Astrocyte (in vitro differentiated cells and primary cell): Measurements from ENCODE around the gene PHC2. TPM values are rescaled to one million over a fixed set of nuclear protein-coding genes. Genes with fewer than 3 reads are reported as not detected.
A peak's percentile ranks its signal among the peaks of the same experiment; 100 is the strongest.

ENCODE experiments used
- DNase-seq: peaks from one replicate; pipeline ENCODE4 v3.0.0-alpha.2; 2010; ENCODE audit warnings: low read depth
- FAIRE-seq: peaks from 2 replicates; lab custom pipeline; 2011; peaks lifted over from hg19 to GRCh38; lab: Jason Lieb, UNC
- H2AFZ ChIP-seq: 2 replicates; pipeline ENCODE4 v1.6.0; 2012; ENCODE audit warnings: low read depth, low read length, inconsistent platforms
- H3K27ac ChIP-seq: 2 replicates; pipeline ENCODE4 v1.5.1; 2011; ENCODE audit warnings: low read depth, low read length, inconsistent platforms
- H3K27me3 ChIP-seq: 2 replicates; pipeline ENCODE4 v1.6.0; 2011; ENCODE audit warnings: low read length, inconsistent platforms; ENCODE audit not compliant: insufficient read depth
- H3K36me3 ChIP-seq: 2 replicates; pipeline ENCODE4 v1.5.1; 2011; ENCODE audit warnings: low read length, inconsistent platforms; ENCODE audit not compliant: insufficient read depth
- H3K4me1 ChIP-seq: 2 replicates; pipeline ENCODE4 v1.5.1; 2011; ENCODE audit warnings: low read length, inconsistent platforms; ENCODE audit not compliant: insufficient read depth
- H3K4me2 ChIP-seq: 2 replicates; pipeline ENCODE4 v1.6.0; 2012; ENCODE audit warnings: low read length, inconsistent platforms
- H3K4me3 ChIP-seq: 2 replicates; pipeline ENCODE4 v1.5.1; 2011; ENCODE audit warnings: low read depth, mild to moderate bottlenecking, low read length, inconsistent platforms; ENCODE audit not compliant: insufficient read depth
- H3K79me2 ChIP-seq: 2 replicates; pipeline ENCODE4 v1.6.0; 2012; ENCODE audit warnings: mild to moderate bottlenecking, low read length, inconsistent platforms; ENCODE audit not compliant: insufficient read depth
- H3K9ac ChIP-seq: 2 replicates; pipeline ENCODE4 v1.6.0; 2012; ENCODE audit warnings: mild to moderate bottlenecking, low read length, inconsistent platforms
- H3K9me3 ChIP-seq: 2 replicates; pipeline ENCODE4 v1.5.1; 2012; ENCODE audit warnings: low read depth, mild to moderate bottlenecking, low read length, inconsistent platforms; ENCODE audit not compliant: insufficient read depth
- H4K20me1 ChIP-seq: 2 replicates; pipeline ENCODE4 v1.6.0; 2012; ENCODE audit warnings: low read length, inconsistent platforms; ENCODE audit not compliant: insufficient read depth
- H3K27ac Mint-ChIP-seq: one replicate; pipeline ENCODE4 v1.8.0; 2021; ENCODE audit warnings: mild to moderate bottlenecking, mixed read lengths; ENCODE audit not compliant: unreplicated experiment
- H3K27me3 Mint-ChIP-seq: one replicate; pipeline ENCODE4 v1.8.0; 2021; ENCODE audit warnings: low read depth, mixed read lengths; ENCODE audit not compliant: unreplicated experiment
- H3K36me3 Mint-ChIP-seq: one replicate; pipeline ENCODE4 v1.8.0; 2021; ENCODE audit warnings: low read depth, mixed read lengths; ENCODE audit not compliant: unreplicated experiment
- H3K4me1 Mint-ChIP-seq: one replicate; pipeline ENCODE4 v1.8.0; 2021; ENCODE audit warnings: low read depth, mixed read lengths; ENCODE audit not compliant: unreplicated experiment
- H3K4me3 Mint-ChIP-seq: one replicate; pipeline ENCODE4 v1.8.0; 2021; ENCODE audit warnings: mild to moderate bottlenecking, moderate library complexity, mixed read lengths; ENCODE audit not compliant: unreplicated experiment
- H3K9me3 Mint-ChIP-seq: one replicate; pipeline ENCODE4 v1.8.0; 2021; ENCODE audit warnings: mild to moderate bottlenecking, mixed read lengths; ENCODE audit not compliant: unreplicated experiment
- EZH2 ChIP-seq: IDR thresholded peaks from 2 replicates; pipeline ENCODE4 v1.6.1; 2012; ENCODE audit warnings: mild to moderate bottlenecking, low read length, inconsistent platforms; ENCODE audit not compliant: insufficient read depth
- total RNA-seq: library from RNA; stranded (reverse); gene quantifications from 2 replicates; pipeline ENCODE4 v1.2.1, GENCODE V29; 2021
- TF ChIP-seq, protein P1 (sequence below): IDR thresholded peaks from 2 replicates; pipeline ENCODE4 v1.5.1; 2011; ENCODE audit warnings: low read depth, mild to moderate bottlenecking, inconsistent platforms, low read length, moderate library complexity; ENCODE audit not compliant: insufficient read depth

PHC2 gene
- total RNA-seq, 1 donor from 2014 or later, result 113 TPM

DNA sequence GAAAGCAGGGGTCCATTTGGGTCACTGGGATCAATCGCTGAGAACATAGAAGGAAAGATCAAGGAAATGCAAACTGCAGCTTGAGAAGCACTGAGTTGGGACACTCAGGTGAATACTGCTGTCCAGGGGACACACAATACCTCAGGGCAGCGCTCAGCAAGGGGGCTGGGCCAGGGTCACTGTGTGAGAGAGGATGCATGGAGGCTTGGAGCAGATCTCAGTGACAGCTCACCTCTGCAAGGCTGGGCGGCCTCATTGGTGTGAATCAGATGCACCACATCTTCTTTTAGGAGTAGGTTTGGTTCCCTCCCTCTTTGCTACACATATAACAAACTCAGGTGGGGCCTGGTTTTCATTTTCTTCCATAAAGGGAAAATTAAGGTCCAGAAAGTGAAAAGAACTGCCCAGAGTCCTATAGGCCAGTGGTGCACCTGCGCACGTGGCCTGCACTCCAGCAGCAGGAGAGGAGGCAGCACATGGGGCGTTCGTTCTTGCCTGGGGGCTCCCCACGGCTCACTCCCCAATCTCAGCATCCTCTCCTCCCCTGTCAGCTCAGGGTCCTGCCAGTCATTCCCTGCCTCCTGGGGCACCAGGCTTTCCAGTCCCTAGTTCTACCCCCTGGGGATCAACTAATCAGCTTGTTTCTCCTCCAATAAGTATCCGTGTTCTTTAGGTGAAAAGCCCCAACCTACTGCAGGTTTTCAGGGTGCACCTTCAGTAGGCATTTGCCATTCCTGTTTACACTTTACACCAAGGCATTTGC, 111.5 kb downstream of the PHC2 start:
- no peak overlapping the region for H3K4me3 Mint-ChIP-seq
- H3K27ac Mint-ChIP-seq, result peak overlapping the region; percentile 60
- no peak for TF ChIP-seq EZH2
- TF ChIP-seq, protein P1, sequence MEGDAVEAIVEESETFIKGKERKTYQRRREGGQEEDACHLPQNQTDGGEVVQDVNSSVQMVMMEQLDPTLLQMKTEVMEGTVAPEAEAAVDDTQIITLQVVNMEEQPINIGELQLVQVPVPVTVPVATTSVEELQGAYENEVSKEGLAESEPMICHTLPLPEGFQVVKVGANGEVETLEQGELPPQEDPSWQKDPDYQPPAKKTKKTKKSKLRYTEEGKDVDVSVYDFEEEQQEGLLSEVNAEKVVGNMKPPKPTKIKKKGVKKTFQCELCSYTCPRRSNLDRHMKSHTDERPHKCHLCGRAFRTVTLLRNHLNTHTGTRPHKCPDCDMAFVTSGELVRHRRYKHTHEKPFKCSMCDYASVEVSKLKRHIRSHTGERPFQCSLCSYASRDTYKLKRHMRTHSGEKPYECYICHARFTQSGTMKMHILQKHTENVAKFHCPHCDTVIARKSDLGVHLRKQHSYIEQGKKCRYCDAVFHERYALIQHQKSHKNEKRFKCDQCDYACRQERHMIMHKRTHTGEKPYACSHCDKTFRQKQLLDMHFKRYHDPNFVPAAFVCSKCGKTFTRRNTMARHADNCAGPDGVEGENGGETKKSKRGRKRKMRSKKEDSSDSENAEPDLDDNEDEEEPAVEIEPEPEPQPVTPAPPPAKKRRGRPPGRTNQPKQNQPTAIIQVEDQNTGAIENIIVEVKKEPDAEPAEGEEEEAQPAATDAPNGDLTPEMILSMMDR, result no peak
- H4K20me1 ChIP-seq, result peaks cover 36% of the 10 kb centered on the region
- H3K79me2 ChIP-seq, result no peaks in the 10 kb centered on the region
- H3K4me2 ChIP-seq, result no peak overlapping the region
- H2AFZ ChIP-seq, result no peak overlapping the region
- H3K36me3 Mint-ChIP-seq, result peaks cover 15% of the 10 kb centered on the region
- H3K27me3 ChIP-seq, result no peaks in the 10 kb centered on the region
- no peaks in the 10 kb centered on the region for H3K4me1 ChIP-seq
- peaks cover 7% of the 10 kb centered on the region for H3K27me3 Mint-ChIP-seq
- H3K9ac ChIP-seq, result no peak overlapping the region
- no peaks in the 10 kb centered on the region for H3K9me3 Mint-ChIP-seq
- FAIRE-seq (no peak), DNase-seq (no peak)
- H3K27ac ChIP-seq, result no peak overlapping the region
- no peak overlapping the region for H3K4me3 ChIP-seq
- peaks cover 20% of the 10 kb centered on the region for H3K4me1 Mint-ChIP-seq
- peaks cover 18% of the 10 kb centered on the region for H3K36me3 ChIP-seq
- no peaks in the 10 kb centered on the region for H3K9me3 ChIP-seq

DNA sequence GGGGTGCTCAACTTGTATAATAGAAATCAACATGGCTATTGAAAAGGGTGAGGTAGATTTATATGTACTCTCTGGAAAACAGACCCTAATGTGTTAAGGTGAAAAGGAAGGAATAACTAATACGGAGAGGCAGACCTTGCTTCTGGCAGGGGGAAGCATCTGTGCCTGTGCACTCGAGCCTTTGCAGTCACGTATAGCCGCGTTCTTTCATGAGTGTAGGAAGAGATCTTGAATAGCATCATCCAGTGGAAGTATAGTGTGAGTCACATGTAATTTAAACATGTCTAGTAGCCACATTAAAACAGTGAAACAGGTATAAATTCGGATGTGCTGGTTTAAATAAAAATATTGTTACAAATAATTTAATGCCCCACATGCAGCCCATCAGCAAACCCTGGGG, 112.9 kb downstream of the PHC2 start:
- H3K4me1 Mint-ChIP-seq, result peaks cover 15% of the 10 kb centered on the region
- Histone ChIP-seq H2AFZ (no peak overlapping the region), H4K20me1 (peaks cover 22% of the 10 kb centered on the region), H3K4me3 (no peak overlapping the region), H3K27ac (no peak overlapping the region), H3K9me3 (no peaks in the 10 kb centered on the region), H3K79me2 (no peaks in the 10 kb centered on the region), H3K4me2 (no peak overlapping the region), H3K27me3 (no peaks in the 10 kb centered on the region), H3K36me3 (peaks cover 8% of the 10 kb centered on the region), H3K4me1 (no peaks in the 10 kb centered on the region), H3K9ac (no peak overlapping the region)
- no peaks in the 10 kb centered on the region for H3K9me3 Mint-ChIP-seq
- FAIRE-seq (no peak), DNase-seq (no peak)
- H3K27ac Mint-ChIP-seq, result no peak overlapping the region
- no peak overlapping the region for H3K4me3 Mint-ChIP-seq
- H3K27me3 Mint-ChIP-seq, result peaks cover 7% of the 10 kb centered on the region
- TF ChIP-seq EZH2, result no peak
- TF ChIP-seq, protein P1, result no peak
- peaks cover 10% of the 10 kb centered on the region for H3K36me3 Mint-ChIP-seq

DNA sequence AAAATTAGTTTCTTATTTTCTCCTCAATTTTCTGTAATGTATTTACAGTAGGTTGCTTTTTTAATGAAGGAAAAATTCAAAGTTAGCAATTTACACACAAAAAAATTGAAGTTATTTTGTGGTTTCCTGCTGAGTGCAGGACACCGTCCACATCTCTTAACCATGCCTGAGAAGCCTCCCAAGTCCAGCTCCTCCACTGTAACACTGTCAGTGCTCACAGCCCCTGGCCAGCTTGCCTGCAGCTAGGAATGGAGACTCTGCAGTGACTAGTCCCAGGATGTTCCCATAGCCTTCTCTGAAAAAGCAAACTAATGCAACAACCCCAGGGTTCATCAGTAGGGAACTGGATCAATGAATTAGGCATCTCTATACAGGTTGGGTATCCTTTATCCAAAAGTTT, 113.5 kb downstream of the PHC2 start:
- no peak for TF ChIP-seq EZH2
- TF ChIP-seq, protein P1, result no peak
- no peak for FAIRE-seq
- H3K36me3 ChIP-seq, result peaks cover 4% of the 10 kb centered on the region
- peaks cover 16% of the 10 kb centered on the region for H4K20me1 ChIP-seq
- H2AFZ ChIP-seq, result no peak overlapping the region
- H3K9me3 ChIP-seq, result no peaks in the 10 kb centered on the region
- H3K4me3 ChIP-seq, result no peak overlapping the region
- no peak overlapping the region for H3K27ac ChIP-seq
- Mint-ChIP-seq H3K9me3 (no peaks in the 10 kb centered on the region), H3K4me3 (no peak overlapping the region), H3K27ac (no peak overlapping the region), H3K4me1 (peaks cover 15% of the 10 kb centered on the region), H3K27me3 (peaks cover 11% of the 10 kb centered on the region), H3K36me3 (peaks cover 9% of the 10 kb centered on the region)
- no peak overlapping the region for H3K4me2 ChIP-seq
- DNase-seq, result no peak
- H3K9ac ChIP-seq, result no peak overlapping the region
- no peaks in the 10 kb centered on the region for H3K27me3 ChIP-seq
- H3K4me1 ChIP-seq, result no peaks in the 10 kb centered on the region
- no peaks in the 10 kb centered on the region for H3K79me2 ChIP-seq
